Temporal lobe (tissue), 1 donor: Measurements from ENCODE around the gene RBM18. TPM values are rescaled to one million over a fixed set of nuclear protein-coding genes. Genes with fewer than 3 reads are reported as not detected.

ENCODE experiments used
- total RNA-seq: library from RNA; depleted of rRNA; stranded (reverse); fragments of >200 nt; gene quantifications from one replicate; pipeline ENCODE4 v1.2.3, GENCODE V29; 2014

The RBM18 gene
- total RNA-seq, 1 donor from 2014 or later: 15.5 TPM

Other genes with a start within 250 kb of the RBM18 start
- 13.3 TPM for gene TTLL11, start 171.5 kb downstream of the RBM18 start, total RNA-seq
- gene NDUFA8, start 105.1 kb downstream of the RBM18 start, total RNA-seq: 21.6 TPM
- 1.7 TPM for gene MORN5, start 104.9 kb downstream of the RBM18 start, total RNA-seq
- 20.4 TPM for gene LHX6, start 35.9 kb downstream of the RBM18 start, total RNA-seq
- gene MRRF, start within 50 bp of the RBM18 start, total RNA-seq: 15.0 TPM
- 0.49 TPM for gene PTGS1, start 106.2 kb upstream of the RBM18 start, total RNA-seq
- gene OR1J1, start 213.1 kb upstream of the RBM18 start, total RNA-seq: not detected
- not detected for gene OR1J2, start 246.0 kb upstream of the RBM18 start, total RNA-seq